Activated T-helper 17 cell treated with anti-CD3 and anti-CD28 coated beads, Interleukin-2, amount 50 U/mL, for 72 hours (primary cell): ENCODE results near the gene ZNF497. TPM values are rescaled to one million over a fixed set of nuclear protein-coding genes. Genes with fewer than 3 reads are reported as not detected.
"Not testable (repeated sequence)": the region's sequence is repeated elsewhere in the genome, so short reads cannot be mapped to it uniquely, and the experiment has no call there.

ENCODE experiments used
- ATAC-seq: fragments of 150-1000 bp; cut with Tn5 transposase; replicated peaks from 2 replicates; pipeline ENCODE4 v1.10.0; 2021; ENCODE audit warnings: mild to moderate bottlenecking, moderate library complexity
- H3K27ac Mint-ChIP-seq: one replicate; pipeline ENCODE4 v1.8.0; 2022; ENCODE audit warnings: mixed read lengths
- H3K27me3 Mint-ChIP-seq: one replicate; pipeline ENCODE4 v1.8.0; 2022; ENCODE audit warnings: mixed read lengths
- H3K36me3 Mint-ChIP-seq: one replicate; pipeline ENCODE4 v1.8.0; 2022; ENCODE audit warnings: low read depth, mild to moderate bottlenecking, mixed read lengths
- H3K4me1 Mint-ChIP-seq: one replicate; pipeline ENCODE4 v1.8.0; 2022; ENCODE audit warnings: mixed read lengths
- H3K4me3 Mint-ChIP-seq: one replicate; pipeline ENCODE4 v1.8.0; 2022; ENCODE audit warnings: mild to moderate bottlenecking, mixed read lengths
- H3K9me3 Mint-ChIP-seq: one replicate; pipeline ENCODE4 v1.8.0; 2022; ENCODE audit warnings: mixed read lengths
- total RNA-seq, 2 donors: library from RNA; stranded (reverse); gene quantifications; one replicate each; pipeline ENCODE4 v1.2.3, GENCODE V29; 2022

The ZNF497 gene
- total RNA-seq, 2 donors from 2014 or later = 1.7 to 1.8 TPM

GRCh38 chr19:58350001-58350861 lies 12.3 kb downstream of the ZNF497 start:
- peaks cover 10% of the 10 kb centered on the region for H3K4me1 Mint-ChIP-seq
- H3K9me3 Mint-ChIP-seq = no peaks in the 10 kb centered on the region
- H3K27me3 Mint-ChIP-seq = no peaks in the 10 kb centered on the region
- peak overlapping the region; percentile 20 for H3K4me3 Mint-ChIP-seq
- H3K36me3 Mint-ChIP-seq = no peaks in the 10 kb centered on the region
- no peak for ATAC-seq
- H3K27ac Mint-ChIP-seq = no peak overlapping the region

DNA sequence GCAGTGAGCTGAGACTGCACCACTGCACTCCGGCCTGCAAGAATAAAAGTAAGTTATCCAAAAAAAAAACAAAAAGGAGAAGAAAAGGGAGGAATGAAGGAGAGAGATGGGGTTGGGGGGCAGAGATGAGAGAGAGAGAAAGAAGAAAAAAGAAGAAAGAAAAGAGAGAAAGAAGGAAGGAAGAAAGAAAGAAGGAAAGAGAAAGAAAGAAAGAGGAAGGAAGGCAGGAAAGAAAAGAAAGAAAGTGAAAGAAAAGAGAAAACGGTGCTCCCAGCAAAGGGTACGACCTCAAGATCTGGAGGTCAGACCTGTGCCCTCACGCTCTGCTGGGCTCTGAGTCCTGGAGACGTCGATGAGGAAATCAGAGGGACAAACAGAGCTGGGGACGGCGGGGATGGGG lies 13.0 kb downstream of the ZNF497 start:
- H3K4me1 Mint-ChIP-seq = peaks cover 10% of the 10 kb centered on the region
- H3K27me3 Mint-ChIP-seq = no peaks in the 10 kb centered on the region
- ATAC-seq = no peak
- H3K9me3 Mint-ChIP-seq = no peaks in the 10 kb centered on the region
- H3K36me3 Mint-ChIP-seq = no peaks in the 10 kb centered on the region
- H3K27ac Mint-ChIP-seq = no peak overlapping the region
- H3K4me3 Mint-ChIP-seq = peak overlapping the region; percentile 20

- Mint-ChIP-seq H3K4me3 (peak overlapping the region; percentile 90), H3K4me1 (peaks cover 10% of the 10 kb centered on the region), H3K27ac (peak overlapping the region; percentile 80)
- H3K9me3 Mint-ChIP-seq, H3K27me3 Mint-ChIP-seq, H3K36me3 Mint-ChIP-seq: not testable (repeated sequence)
- ATAC-seq = peak; percentile 6
These were observed 14.5 kb downstream of the ZNF497 start for GRCh38 chr19:58348080-58348479.

- H3K36me3 Mint-ChIP-seq = no peaks in the 10 kb centered on the region
- no peaks in the 10 kb centered on the region for H3K9me3 Mint-ChIP-seq
- H3K4me1 Mint-ChIP-seq = peaks cover 6% of the 10 kb centered on the region
- H3K27ac Mint-ChIP-seq = peak overlapping the region; percentile 80
- peak overlapping the region; percentile 90 for H3K4me3 Mint-ChIP-seq
- peak; percentile 98 for ATAC-seq
- no peaks in the 10 kb centered on the region for H3K27me3 Mint-ChIP-seq
These were observed 15.3 kb downstream of the ZNF497 start for GRCh38 chr19:58346961-58347929.

DNA sequence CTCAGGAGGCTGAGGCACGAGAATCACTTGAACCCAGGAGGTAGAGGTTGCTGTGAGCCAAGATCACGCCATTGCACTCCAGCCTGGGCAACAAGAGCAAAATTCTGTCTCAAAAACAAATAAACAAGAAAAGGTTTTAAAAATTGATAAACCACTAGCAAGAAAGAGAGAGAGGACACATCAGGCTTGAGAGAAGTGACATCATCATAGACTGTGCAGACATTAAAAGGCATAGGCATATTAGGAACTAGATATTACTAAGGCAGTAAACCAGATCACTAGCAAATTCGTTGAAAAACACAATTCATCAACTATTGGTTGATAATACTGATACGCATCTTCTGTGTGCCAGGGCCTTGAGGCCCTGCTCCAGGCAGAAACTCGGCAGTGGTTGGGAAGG lies 17.0 kb downstream of the ZNF497 start:
- Mint-ChIP-seq H3K9me3 (no peaks in the 10 kb centered on the region), H3K4me3 (peak overlapping the region; percentile 90), H3K27ac (peak overlapping the region; percentile 27), H3K27me3 (no peaks in the 10 kb centered on the region), H3K4me1 (peaks cover 6% of the 10 kb centered on the region), H3K36me3 (peaks cover 9% of the 10 kb centered on the region)
- no peak for ATAC-seq

DNA sequence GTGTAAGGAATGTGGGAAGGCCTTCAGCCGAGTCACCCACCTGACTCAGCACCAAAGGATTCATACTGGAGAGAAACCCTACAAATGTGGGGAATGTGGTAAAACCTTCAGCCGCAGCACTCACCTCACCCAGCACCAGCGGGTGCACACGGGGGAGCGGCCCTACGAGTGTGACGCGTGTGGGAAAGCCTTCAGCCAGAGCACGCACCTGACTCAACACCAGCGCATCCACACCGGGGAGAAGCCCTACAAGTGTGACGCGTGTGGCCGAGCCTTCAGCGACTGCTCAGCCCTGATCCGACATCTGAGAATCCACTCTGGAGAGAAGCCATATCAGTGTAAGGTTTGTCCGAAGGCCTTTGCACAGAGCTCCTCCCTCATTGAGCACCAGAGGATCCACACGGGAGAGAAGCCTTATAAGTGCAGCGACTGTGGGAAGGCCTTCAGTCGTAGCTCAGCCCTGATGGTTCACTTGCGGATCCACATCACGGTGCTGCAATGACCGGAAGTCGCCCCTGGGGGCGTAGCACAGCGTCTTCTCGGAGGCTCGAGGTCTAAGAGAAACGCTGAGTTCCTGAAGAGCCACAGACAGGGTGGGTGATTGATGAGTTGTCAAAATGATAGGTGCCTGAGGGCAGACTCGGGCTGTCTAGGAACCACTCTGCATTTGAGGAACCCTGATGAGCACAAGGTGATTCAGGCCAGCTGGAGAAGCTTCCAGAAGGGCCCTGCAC lies 23.6 kb downstream of the ZNF497 start:
- Mint-ChIP-seq H3K4me3 (no peak overlapping the region), H3K27ac (no peak overlapping the region), H3K4me1 (no peaks in the 10 kb centered on the region), H3K36me3 (peaks cover 46% of the 10 kb centered on the region), H3K27me3 (no peaks in the 10 kb centered on the region), H3K9me3 (no peaks in the 10 kb centered on the region)
- ATAC-seq = no peak

DNA sequence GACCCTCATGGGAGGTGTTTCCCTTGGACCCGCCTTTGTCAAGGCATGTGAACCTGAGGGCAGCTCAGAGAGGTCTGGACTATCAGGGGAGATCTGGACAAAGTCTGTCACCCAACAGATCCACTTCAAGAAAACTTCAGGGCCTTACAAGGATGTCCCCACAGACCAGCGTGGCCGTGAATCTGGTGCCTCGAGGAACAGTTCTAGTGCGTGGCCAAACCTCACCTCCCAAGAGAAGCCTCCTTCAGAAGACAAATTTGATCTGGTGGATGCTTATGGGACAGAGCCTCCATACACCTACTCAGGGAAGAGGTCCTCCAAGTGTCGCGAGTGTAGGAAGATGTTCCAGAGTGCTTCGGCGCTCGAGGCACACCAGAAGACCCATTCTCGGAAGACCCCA lies 24.2 kb downstream of the ZNF497 start:
- Mint-ChIP-seq H3K27me3 (no peaks in the 10 kb centered on the region), H3K4me1 (no peaks in the 10 kb centered on the region), H3K4me3 (no peak overlapping the region), H3K27ac (no peak overlapping the region), H3K9me3 (no peaks in the 10 kb centered on the region), H3K36me3 (peaks cover 46% of the 10 kb centered on the region)
- ATAC-seq = no peak

DNA sequence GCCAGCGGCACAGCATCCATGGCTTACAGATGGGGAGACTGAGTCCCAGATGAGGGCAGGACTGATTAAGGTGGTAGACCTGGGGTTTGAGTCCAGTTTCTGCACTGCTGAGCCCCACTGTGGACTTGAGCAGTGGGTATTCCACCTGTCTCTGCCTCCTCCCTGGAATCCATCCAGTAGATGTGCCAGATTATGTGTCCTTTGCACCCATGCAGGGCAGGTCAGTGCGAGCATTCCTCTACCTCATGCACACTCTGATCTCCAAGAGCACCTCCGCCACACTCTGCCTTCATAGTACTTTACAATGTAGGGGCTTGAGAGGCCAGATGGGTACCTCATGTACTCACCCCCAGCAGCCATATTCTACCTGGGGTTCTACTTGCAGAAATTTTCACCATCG lies 25.7 kb downstream of the ZNF497 start:
- Mint-ChIP-seq H3K36me3 (peaks cover 46% of the 10 kb centered on the region), H3K9me3 (no peaks in the 10 kb centered on the region), H3K27ac (no peak overlapping the region), H3K27me3 (no peaks in the 10 kb centered on the region), H3K4me3 (no peak overlapping the region), H3K4me1 (no peaks in the 10 kb centered on the region)
- ATAC-seq = no peak

- H3K4me1 Mint-ChIP-seq = no peaks in the 10 kb centered on the region
- ATAC-seq = no peak
These were observed 26.3 kb downstream of the ZNF497 start for GRCh38 chr19:58336216-58336615.

DNA sequence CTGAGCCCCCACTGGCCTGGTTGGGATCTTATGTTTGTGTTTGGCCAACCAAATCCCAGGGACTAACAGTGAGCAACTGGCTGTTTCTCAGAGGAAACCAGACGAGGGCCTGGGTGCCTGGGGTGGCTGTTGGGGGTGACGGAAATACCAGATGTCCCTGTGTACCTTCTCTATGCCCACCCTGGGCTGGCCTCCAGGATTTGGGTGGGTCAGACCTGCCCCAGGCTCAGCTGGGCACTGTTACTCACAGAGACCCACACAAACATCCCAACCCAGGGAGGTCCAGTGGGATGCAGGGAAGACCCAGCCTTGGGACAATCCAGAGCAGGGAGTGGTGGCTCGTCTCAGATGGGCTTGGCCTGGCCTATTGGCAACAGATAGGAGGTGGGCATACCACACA lies 26.9 kb downstream of the ZNF497 start:
- H3K27ac Mint-ChIP-seq = no peak overlapping the region
- peaks cover 4% of the 10 kb centered on the region for H3K4me1 Mint-ChIP-seq
- no peak for ATAC-seq
- no peaks in the 10 kb centered on the region for H3K27me3 Mint-ChIP-seq
- no peaks in the 10 kb centered on the region for H3K9me3 Mint-ChIP-seq
- peaks cover 38% of the 10 kb centered on the region for H3K36me3 Mint-ChIP-seq
- H3K4me3 Mint-ChIP-seq = no peak overlapping the region

More at GRCh38 chr19:58336216-58336615, 26.3 kb downstream of the ZNF497 start:
- peaks cover 43% of the 10 kb centered on the region for H3K36me3 Mint-ChIP-seq
- no peak overlapping the region for H3K4me3 Mint-ChIP-seq
- no peaks in the 10 kb centered on the region for H3K27me3 Mint-ChIP-seq
- no peaks in the 10 kb centered on the region for H3K9me3 Mint-ChIP-seq
- no peak overlapping the region for H3K27ac Mint-ChIP-seq

GRCh38 chr19:58334691-58335249 lies 27.8 kb downstream of the ZNF497 start:
- no peak overlapping the region for H3K27ac Mint-ChIP-seq
- H3K27me3 Mint-ChIP-seq = no peaks in the 10 kb centered on the region
- no peak for ATAC-seq
- peaks cover 5% of the 10 kb centered on the region for H3K4me1 Mint-ChIP-seq
- H3K4me3 Mint-ChIP-seq = no peak overlapping the region
- peaks cover 32% of the 10 kb centered on the region for H3K36me3 Mint-ChIP-seq
- H3K9me3 Mint-ChIP-seq = no peaks in the 10 kb centered on the region

- Mint-ChIP-seq H3K4me1 (peaks cover 5% of the 10 kb centered on the region), H3K9me3 (no peaks in the 10 kb centered on the region), H3K27ac (no peak overlapping the region), H3K27me3 (no peaks in the 10 kb centered on the region), H3K36me3 (peaks cover 14% of the 10 kb centered on the region), H3K4me3 (no peak overlapping the region)
- no peak for ATAC-seq
These were observed 29.9 kb downstream of the ZNF497 start for GRCh38 chr19:58332697-58333096.

DNA sequence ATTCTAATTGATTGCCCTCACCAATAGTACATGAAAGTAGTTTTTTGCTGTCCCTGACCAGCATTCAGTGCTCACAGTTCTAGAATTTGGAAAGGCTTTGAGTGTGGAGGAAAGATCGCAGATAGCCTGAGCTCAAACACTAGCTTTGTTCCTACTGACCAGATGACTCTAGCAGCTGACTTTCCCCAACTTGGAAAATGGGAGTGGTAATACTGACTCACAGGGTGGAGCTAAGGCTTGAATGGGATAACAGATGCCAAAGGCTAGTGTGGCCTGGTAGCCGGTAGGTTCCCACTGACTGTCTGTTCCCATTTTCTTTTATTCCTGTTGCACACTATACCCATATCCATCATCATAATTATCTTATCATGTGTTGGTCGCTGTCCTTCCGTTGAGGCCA lies 32.1 kb downstream of the ZNF497 start:
- H3K4me1 Mint-ChIP-seq = peaks cover 5% of the 10 kb centered on the region
- H3K9me3 Mint-ChIP-seq = no peaks in the 10 kb centered on the region
- ATAC-seq = no peak
- H3K27ac Mint-ChIP-seq = no peak overlapping the region
- H3K4me3 Mint-ChIP-seq = no peak overlapping the region
- H3K27me3 Mint-ChIP-seq = no peaks in the 10 kb centered on the region
- H3K36me3 Mint-ChIP-seq = peaks cover 12% of the 10 kb centered on the region

DNA sequence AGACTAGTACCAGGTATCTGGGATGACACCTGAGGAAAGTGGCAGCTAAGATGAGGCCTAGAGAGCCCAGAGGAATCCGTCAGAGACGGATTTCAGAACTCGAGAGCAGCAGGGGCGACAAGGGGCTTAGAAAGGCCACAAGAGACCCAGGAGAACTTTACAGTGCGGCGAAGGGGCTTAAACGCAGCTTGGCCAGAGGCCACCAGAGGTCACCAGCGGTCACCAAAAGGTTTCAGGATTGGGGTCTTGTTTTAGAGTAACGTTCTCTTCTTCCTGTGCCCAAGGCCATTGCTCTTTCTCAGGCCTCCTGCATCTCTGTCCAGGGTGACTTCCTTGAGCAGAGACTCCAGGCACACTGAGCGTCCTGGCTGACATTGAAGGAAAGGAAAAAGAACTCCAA lies 33.6 kb downstream of the ZNF497 start:
- Mint-ChIP-seq H3K36me3 (no peaks in the 10 kb centered on the region), H3K27me3 (no peaks in the 10 kb centered on the region), H3K27ac (no peak overlapping the region), H3K4me3 (no peak overlapping the region), H3K9me3 (no peaks in the 10 kb centered on the region), H3K4me1 (peaks cover 5% of the 10 kb centered on the region)
- no peak for ATAC-seq
